Smooth muscle cell (in vitro differentiated cells): ENCODE data around the gene PRRC1. TPM values are rescaled to one million over a fixed set of nuclear protein-coding genes. Genes with fewer than 3 reads are reported as not detected.

Source experiments
- DNase-seq: peaks from one replicate; lab custom pipeline; 2025; ENCODE audit not compliant: unreplicated experiment; lab: John Stamatoyannopoulos, UW
- H2AFZ ChIP-seq: fragments of 200-600 bp; sonication (generic); 2 replicates; pipeline ENCODE4 v1.6.0; 2016; ENCODE audit warnings: antibody characterized with exemption, low read depth, mild to moderate bottlenecking
- H3F3A ChIP-seq: fragments of 200-600 bp; sonication (generic); 2 replicates; pipeline ENCODE4 v1.6.0; 2017; ENCODE audit warnings: antibody characterized with exemption, low read depth
- H3K27ac ChIP-seq: fragments of 200-600 bp; sonication (generic); 2 replicates; pipeline ENCODE4 v1.5.1; 2016; ENCODE audit warnings: low read depth, mild to moderate bottlenecking
- H3K27me3 ChIP-seq: fragments of 200-600 bp; sonication (generic); 2 replicates; pipeline ENCODE4 v1.6.1; 2016; ENCODE audit warnings: low read depth, mild to moderate bottlenecking
- H3K36me3 ChIP-seq: fragments of 200-600 bp; sonication (generic); 2 replicates; pipeline ENCODE4 v1.5.1; 2016; ENCODE audit warnings: low read depth
- H3K4me1 ChIP-seq: fragments of 200-600 bp; sonication (generic); 2 replicates; pipeline ENCODE4 v1.5.1; 2016; ENCODE audit warnings: low read depth
- H3K4me2 ChIP-seq: fragments of 200-600 bp; sonication (generic); 2 replicates; pipeline ENCODE4 v1.6.0; 2016; ENCODE audit warnings: mild to moderate bottlenecking
- H3K4me3 ChIP-seq: fragments of 200-600 bp; sonication (generic); 2 replicates; pipeline ENCODE4 v1.5.1; 2016; ENCODE audit warnings: mild to moderate bottlenecking
- H3K79me2 ChIP-seq: fragments of 200-600 bp; sonication (generic); 2 replicates; pipeline ENCODE4 v1.6.0; 2016; ENCODE audit warnings: low read depth, mild to moderate bottlenecking
- H3K9ac ChIP-seq: fragments of 200-600 bp; sonication (generic); 2 replicates; pipeline ENCODE4 v1.6.0; 2016; ENCODE audit warnings: low read depth
- H3K9me3 ChIP-seq: fragments of 200-600 bp; sonication (generic); replicated peaks from 2 replicates; pipeline ENCODE4 v1.5.1; 2016; ENCODE audit warnings: low read depth
- H4K20me1 ChIP-seq: fragments of 200-600 bp; sonication (generic); 2 replicates; pipeline ENCODE4 v1.6.0; 2016; ENCODE audit warnings: low read depth
- CTCF ChIP-seq: fragments of 200-600 bp; sonication (generic); IDR thresholded peaks from 2 replicates; pipeline ENCODE4 v1.5.1; 2017; ENCODE audit warnings: borderline replicate concordance, mild to moderate bottlenecking, antibody characterized with exemption; ENCODE audit not compliant: insufficient read depth, poor library complexity, severe bottlenecking
- WGBS: methylation state at CpG from one replicate; pipeline ENCODE4 v1.1.7; 2016; ENCODE audit warnings: low lambda C conversion rate; 5-methylcytosine and 5-hydroxymethylcytosine counted together
- polyA plus RNA-seq: library from polyadenylated mRNA; unstranded; fragments of >200 nt; fragmentation: Nextera tagmentation; extraction: Ambion mirVana; gene quantifications from 2 replicates; pipeline ENCODE4 v1.2.1, GENCODE V29; 2016
- total RNA-seq: library from RNA; depleted of rRNA; stranded (reverse); fragments of >200 nt; gene quantifications from 2 replicates; pipeline ENCODE4 v1.2.3, GENCODE V29; 2014

PRRC1 gene
- total and polyA plus RNA-seq, 2 experiments from 2014 or later = 80.5 to 159 TPM

DNA sequence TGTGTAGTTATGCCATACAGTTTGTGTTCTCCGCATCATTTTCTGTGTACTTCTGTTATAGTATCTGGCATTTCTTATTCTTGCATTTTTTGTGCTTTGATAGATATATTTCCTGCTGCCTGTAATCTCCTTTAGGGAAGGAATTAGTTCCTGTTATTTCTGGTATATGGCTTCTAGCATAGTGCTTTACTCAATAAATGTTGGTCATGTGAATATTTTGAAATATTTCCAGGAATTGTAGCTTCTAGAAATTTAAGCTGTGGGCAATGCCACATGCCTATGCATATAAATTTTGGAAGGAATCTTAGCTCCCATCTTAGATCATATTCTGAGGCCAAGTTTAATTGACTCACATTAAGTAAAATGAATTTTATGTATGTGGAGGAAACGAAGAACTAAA, 11.5 kb upstream of the PRRC1 start:
- no peak overlapping the region for H3K27ac ChIP-seq
- no peak overlapping the region for H3K4me3 ChIP-seq
- H2AFZ ChIP-seq = no peak overlapping the region
- H4K20me1 ChIP-seq = no peaks in the 10 kb centered on the region
- no peak for DNase-seq
- no peaks in the 10 kb centered on the region for H3F3A ChIP-seq
- no peaks in the 10 kb centered on the region for H3K79me2 ChIP-seq
- no peak overlapping the region for H3K9ac ChIP-seq
- 94% methylated on average over 2 of the region's 2 CpGs for WGBS
- no peak for TF ChIP-seq CTCF
- no peaks in the 10 kb centered on the region for H3K36me3 ChIP-seq
- peaks cover 21% of the 10 kb centered on the region for H3K27me3 ChIP-seq
- H3K9me3 ChIP-seq = no peaks in the 10 kb centered on the region
- H3K4me1 ChIP-seq = no peaks in the 10 kb centered on the region
- no peak overlapping the region for H3K4me2 ChIP-seq

- Histone ChIP-seq H3K79me2 (no peaks in the 10 kb centered on the region), H4K20me1 (no peaks in the 10 kb centered on the region), H3K27me3 (peaks cover 22% of the 10 kb centered on the region), H3F3A (no peaks in the 10 kb centered on the region), H3K4me2 (no peak overlapping the region), H3K4me3 (no peak overlapping the region), H3K36me3 (no peaks in the 10 kb centered on the region), H3K4me1 (no peaks in the 10 kb centered on the region), H3K9me3 (no peaks in the 10 kb centered on the region), H2AFZ (no peak overlapping the region), H3K27ac (no peak overlapping the region), H3K9ac (no peak overlapping the region)
- 67% methylated on average over 6 of the region's 6 CpGs for WGBS
- DNase-seq = no peak
- no peak for TF ChIP-seq CTCF
These were observed 10.8 kb upstream of the PRRC1 start for GRCh38 chr5:127506616-127507015.

DNA sequence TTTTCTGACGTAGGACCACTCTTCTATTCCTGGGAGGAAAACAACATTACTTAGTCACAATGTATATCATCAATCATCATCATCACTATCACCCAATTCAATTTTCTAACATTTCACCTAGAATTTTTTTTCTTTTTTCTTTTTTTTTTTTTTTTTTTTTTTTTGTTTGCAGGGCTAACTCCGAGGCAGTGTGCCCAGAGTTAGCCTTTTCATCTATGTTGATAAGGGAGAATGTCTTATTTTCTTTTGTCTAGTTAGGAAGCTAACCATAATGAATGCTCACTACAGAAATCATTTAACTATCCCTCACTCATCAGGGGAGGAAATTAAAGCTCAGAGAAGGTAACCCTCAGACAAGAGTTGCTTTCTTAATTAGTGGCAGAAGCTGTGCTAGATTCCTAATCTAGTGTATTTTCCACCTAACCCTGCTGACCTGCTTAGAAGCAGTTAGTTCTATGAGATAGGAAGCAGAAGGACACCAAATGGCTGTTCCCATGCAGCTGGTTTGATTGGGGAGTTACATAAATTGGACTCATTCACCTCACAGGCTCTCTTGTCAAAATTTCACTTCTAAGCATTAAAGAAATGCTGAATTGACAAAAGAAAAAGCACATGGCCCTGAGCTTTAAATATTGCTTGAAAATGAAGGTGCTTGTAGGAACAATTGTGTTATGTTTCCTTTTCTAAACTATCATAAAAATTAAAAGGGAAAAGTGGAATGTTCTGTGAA, 8.6 kb upstream of the PRRC1 start:
- Histone ChIP-seq H3K4me2 (no peak overlapping the region), H3K27me3 (peaks cover 22% of the 10 kb centered on the region), H3K79me2 (no peaks in the 10 kb centered on the region), H3K9me3 (no peaks in the 10 kb centered on the region), H2AFZ (no peak overlapping the region), H4K20me1 (no peaks in the 10 kb centered on the region), H3K4me3 (no peak overlapping the region), H3K27ac (no peak overlapping the region), H3K4me1 (no peaks in the 10 kb centered on the region), H3K9ac (no peak overlapping the region), H3F3A (no peaks in the 10 kb centered on the region), H3K36me3 (no peaks in the 10 kb centered on the region)
- DNase-seq = no peak
- 89% methylated on average over 2 of the region's 2 CpGs for WGBS
- no peak for TF ChIP-seq CTCF

DNA sequence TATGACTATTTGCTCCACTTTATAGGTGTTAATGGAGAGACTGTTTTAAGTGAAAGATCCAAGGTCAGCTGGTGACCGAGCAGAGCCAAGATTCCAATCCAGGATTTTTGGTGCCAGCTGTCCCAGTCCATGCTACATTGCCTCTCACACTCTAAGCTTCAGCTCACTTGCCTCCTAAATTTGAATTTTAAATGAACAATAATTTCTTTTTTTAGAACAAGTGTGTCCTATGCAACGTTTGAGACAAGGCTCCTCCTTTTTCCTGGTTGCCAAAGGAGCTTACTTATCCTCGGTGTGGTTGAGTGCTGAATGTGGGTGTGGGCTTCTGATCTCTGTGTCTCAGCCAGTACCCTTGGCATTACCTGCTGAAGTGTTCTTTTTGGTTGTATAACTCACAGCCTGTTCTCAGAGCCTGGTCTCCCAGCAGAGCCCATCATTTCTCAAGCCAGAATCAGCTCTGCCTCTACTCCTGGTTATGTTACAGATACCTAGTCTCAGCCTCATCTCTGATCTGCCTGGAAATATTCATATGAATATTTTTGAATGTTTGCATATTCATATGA, 4.0 kb upstream of the PRRC1 start:
- H3K9me3 ChIP-seq = no peaks in the 10 kb centered on the region
- no peak for TF ChIP-seq CTCF
- no peak overlapping the region for H3K9ac ChIP-seq
- H3K27ac ChIP-seq = no peak overlapping the region
- H4K20me1 ChIP-seq = peaks cover 5% of the 10 kb centered on the region
- DNase-seq = no peak
- H3K27me3 ChIP-seq = peaks cover 22% of the 10 kb centered on the region
- peaks cover 9% of the 10 kb centered on the region for H3K79me2 ChIP-seq
- no peak overlapping the region for H3K4me2 ChIP-seq
- WGBS = 68% methylated on average over 3 of the region's 3 CpGs
- H3K4me1 ChIP-seq = peaks cover under 1% of the 10 kb centered on the region
- H3K4me3 ChIP-seq = no peak overlapping the region
- H2AFZ ChIP-seq = no peak overlapping the region
- no peaks in the 10 kb centered on the region for H3F3A ChIP-seq
- no peaks in the 10 kb centered on the region for H3K36me3 ChIP-seq
